Measurements from ENCODE around the gene MRPS9.

The MRPS9 gene

GRCh38 chr2:105080461-105080860 lies 42.6 kb downstream of the MRPS9 start:
- no peak for TF ChIP-seq CTCF (IDR thresholded peaks at IDR 0.05)

- no peak for TF ChIP-seq CTCF (IDR thresholded peaks at IDR 0.05)
Measured at GRCh38 chr2:105081006-105081601, 43.2 kb downstream of the MRPS9 start.

GRCh38 chr2:105082107-105082506 lies 44.2 kb downstream of the MRPS9 start:
- TF ChIP-seq CTCF (IDR thresholded peaks at IDR 0.05) = no peak

- no peak for TF ChIP-seq CTCF (IDR thresholded peaks at IDR 0.05)
Measured at GRCh38 chr2:105085525-105085924, 47.7 kb downstream of the MRPS9 start.

GRCh38 chr2:105087273-105087672 lies 49.4 kb downstream of the MRPS9 start:
- no peak for TF ChIP-seq CTCF (IDR thresholded peaks at IDR 0.05)

- TF ChIP-seq CTCF (IDR thresholded peaks at IDR 0.05) = no peak
Measured at GRCh38 chr2:105090091-105090490, 52.2 kb downstream of the MRPS9 start.

- TF ChIP-seq CTCF (IDR thresholded peaks at IDR 0.05) = no peak
Measured at GRCh38 chr2:105092797-105093196, 54.9 kb downstream of the MRPS9 start.

- TF ChIP-seq CTCF (IDR thresholded peaks at IDR 0.05) = no peak
Measured at GRCh38 chr2:105099153-105099552, 61.3 kb downstream of the MRPS9 start.

All from LNCAP (cell line).